WTC11 (cell line): Measurements from ENCODE around the gene SPTBN4.
"Not testable (repeated sequence)": the region's sequence is repeated elsewhere in the genome, so short reads cannot be mapped to it uniquely, and the experiment has no call there.

ENCODE experiments used
- FOXJ3 ChIP-seq: sonication (generic); formaldehyde crosslinking; IDR thresholded peaks from 2 replicates; pipeline ENCODE4 v1.9.0; 2021; ENCODE audit warnings: missing genetic modification reagents, mild to moderate bottlenecking, borderline replicate concordance
- PRDM15 ChIP-seq: sonication (generic); formaldehyde crosslinking; IDR thresholded peaks from 2 replicates; pipeline ENCODE4 v1.8.0; 2022; ENCODE audit warnings: missing genetic modification reagents
- SP1 ChIP-seq: sonication (generic); formaldehyde crosslinking; conservative IDR thresholded peaks from 2 replicates; pipeline ENCODE4 v1.8.1; 2022; ENCODE audit warnings: missing genetic modification reagents
- ZNF138 ChIP-seq: sonication (generic); formaldehyde crosslinking; conservative IDR thresholded peaks from 2 replicates; pipeline ENCODE4 v1.8.1; 2022; ENCODE audit warnings: mild to moderate bottlenecking, moderate library complexity, missing genetic modification reagents
- ZNF263 ChIP-seq: sonication (generic); formaldehyde crosslinking; IDR thresholded peaks from 2 replicates; pipeline ENCODE4 v1.8.1; 2022; ENCODE audit warnings: low read depth, mild to moderate bottlenecking, moderate library complexity, missing genetic modification reagents
- ZNF512 ChIP-seq: sonication (generic); formaldehyde crosslinking; IDR thresholded peaks from 2 replicates; pipeline ENCODE4 v1.8.1; 2022; ENCODE audit warnings: missing genetic modification reagents, borderline replicate concordance
- TF ChIP-seq, protein P1 (sequence below): fragments of 250-450 bp; sonication (Bioruptor Pico); conservative IDR thresholded peaks from 2 replicates; pipeline ENCODE4 v1.9.0; 2021; ENCODE audit warnings: mild to moderate bottlenecking
- TF ChIP-seq, protein P2 (sequence below): fragments of 200-600 bp; IDR thresholded peaks from 2 replicates; pipeline ENCODE4 v1.8.0; 2022; ENCODE audit warnings: antibody characterized with exemption
- TF ChIP-seq, protein P3 (sequence below): fragments of 250-450 bp; sonication (Bioruptor Pico); IDR thresholded peaks from 2 replicates; pipeline ENCODE4 v1.9.0; 2021; ENCODE audit warnings: mild to moderate bottlenecking, borderline replicate concordance

- TF ChIP-seq, protein P1, sequence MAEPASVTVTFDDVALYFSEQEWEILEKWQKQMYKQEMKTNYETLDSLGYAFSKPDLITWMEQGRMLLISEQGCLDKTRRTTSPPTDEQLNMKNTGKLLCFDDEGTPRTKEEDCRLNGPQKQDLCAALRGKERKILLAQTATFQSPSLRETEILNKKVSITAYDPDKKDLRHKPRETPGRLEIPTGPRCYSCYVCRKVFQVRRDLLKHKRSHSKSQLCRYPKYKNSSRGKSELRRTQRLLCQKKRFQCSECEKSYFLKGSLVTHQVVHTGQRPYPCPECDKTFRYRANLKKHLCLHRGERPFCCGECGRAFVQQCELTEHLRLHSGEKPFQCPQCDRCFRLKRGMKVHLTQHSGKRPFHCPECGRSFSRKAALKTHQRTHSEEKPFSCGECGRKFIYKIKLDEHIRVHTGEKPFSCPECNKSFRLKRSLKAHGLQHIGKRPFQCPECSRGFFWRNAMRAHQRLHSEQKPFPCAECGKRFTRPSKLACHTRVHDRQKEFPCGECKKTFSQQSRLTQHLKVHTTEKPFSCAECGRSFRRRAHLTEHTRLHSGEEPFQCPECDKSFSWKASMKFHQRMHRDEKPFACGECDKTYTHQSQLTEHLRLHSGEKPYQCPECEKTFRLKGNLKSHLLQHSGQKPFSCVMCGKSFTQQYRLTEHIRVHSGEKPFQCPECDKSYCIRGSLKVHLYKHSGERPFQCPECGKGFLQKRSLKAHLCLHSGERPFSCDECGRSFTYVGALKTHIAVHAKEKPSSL (CRISPR knock-in tag) = not testable (repeated sequence)
- TF ChIP-seq, protein P2, sequence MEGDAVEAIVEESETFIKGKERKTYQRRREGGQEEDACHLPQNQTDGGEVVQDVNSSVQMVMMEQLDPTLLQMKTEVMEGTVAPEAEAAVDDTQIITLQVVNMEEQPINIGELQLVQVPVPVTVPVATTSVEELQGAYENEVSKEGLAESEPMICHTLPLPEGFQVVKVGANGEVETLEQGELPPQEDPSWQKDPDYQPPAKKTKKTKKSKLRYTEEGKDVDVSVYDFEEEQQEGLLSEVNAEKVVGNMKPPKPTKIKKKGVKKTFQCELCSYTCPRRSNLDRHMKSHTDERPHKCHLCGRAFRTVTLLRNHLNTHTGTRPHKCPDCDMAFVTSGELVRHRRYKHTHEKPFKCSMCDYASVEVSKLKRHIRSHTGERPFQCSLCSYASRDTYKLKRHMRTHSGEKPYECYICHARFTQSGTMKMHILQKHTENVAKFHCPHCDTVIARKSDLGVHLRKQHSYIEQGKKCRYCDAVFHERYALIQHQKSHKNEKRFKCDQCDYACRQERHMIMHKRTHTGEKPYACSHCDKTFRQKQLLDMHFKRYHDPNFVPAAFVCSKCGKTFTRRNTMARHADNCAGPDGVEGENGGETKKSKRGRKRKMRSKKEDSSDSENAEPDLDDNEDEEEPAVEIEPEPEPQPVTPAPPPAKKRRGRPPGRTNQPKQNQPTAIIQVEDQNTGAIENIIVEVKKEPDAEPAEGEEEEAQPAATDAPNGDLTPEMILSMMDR = not testable (repeated sequence)
- TF ChIP-seq ZNF512; PRDM15; ZNF138 (CRISPR knock-in tag); SP1 (CRISPR knock-in tag); ZNF263 (CRISPR knock-in tag); FOXJ3 (CRISPR knock-in tag): not testable (repeated sequence)
- TF ChIP-seq, protein P3, sequence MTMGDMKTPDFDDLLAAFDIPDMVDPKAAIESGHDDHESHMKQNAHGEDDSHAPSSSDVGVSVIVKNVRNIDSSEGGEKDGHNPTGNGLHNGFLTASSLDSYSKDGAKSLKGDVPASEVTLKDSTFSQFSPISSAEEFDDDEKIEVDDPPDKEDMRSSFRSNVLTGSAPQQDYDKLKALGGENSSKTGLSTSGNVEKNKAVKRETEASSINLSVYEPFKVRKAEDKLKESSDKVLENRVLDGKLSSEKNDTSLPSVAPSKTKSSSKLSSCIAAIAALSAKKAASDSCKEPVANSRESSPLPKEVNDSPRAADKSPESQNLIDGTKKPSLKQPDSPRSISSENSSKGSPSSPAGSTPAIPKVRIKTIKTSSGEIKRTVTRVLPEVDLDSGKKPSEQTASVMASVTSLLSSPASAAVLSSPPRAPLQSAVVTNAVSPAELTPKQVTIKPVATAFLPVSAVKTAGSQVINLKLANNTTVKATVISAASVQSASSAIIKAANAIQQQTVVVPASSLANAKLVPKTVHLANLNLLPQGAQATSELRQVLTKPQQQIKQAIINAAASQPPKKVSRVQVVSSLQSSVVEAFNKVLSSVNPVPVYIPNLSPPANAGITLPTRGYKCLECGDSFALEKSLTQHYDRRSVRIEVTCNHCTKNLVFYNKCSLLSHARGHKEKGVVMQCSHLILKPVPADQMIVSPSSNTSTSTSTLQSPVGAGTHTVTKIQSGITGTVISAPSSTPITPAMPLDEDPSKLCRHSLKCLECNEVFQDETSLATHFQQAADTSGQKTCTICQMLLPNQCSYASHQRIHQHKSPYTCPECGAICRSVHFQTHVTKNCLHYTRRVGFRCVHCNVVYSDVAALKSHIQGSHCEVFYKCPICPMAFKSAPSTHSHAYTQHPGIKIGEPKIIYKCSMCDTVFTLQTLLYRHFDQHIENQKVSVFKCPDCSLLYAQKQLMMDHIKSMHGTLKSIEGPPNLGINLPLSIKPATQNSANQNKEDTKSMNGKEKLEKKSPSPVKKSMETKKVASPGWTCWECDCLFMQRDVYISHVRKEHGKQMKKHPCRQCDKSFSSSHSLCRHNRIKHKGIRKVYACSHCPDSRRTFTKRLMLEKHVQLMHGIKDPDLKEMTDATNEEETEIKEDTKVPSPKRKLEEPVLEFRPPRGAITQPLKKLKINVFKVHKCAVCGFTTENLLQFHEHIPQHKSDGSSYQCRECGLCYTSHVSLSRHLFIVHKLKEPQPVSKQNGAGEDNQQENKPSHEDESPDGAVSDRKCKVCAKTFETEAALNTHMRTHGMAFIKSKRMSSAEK (CRISPR knock-in tag) = not testable (repeated sequence)
These were observed 124.9 kb downstream of the SPTBN4 start for GRCh38 chr19:40591724-40592123.
